HG02763 (cell line): ENCODE data around the gene NFKBIE.
"Not testable (repeated sequence)": the region's sequence is repeated elsewhere in the genome, so short reads cannot be mapped to it uniquely, and the experiment has no call there.

Source experiments
- ATAC-seq: cut with Tn5 transposase; IDR thresholded peaks from one replicate; pipeline ENCODE4 v1.9.1; 2021; ENCODE audit warnings: mild to moderate bottlenecking, moderate library complexity; ENCODE audit not compliant: unreplicated experiment

The NFKBIE gene

GRCh38 chr6:44247338-44248302 is 17.7 kb downstream of the NFKBIE start:
- ATAC-seq = peak; percentile 33

- ATAC-seq = peak; percentile 56
Measured at GRCh38 chr6:44246663-44247337, 18.6 kb downstream of the NFKBIE start, which contains the start of gene HSP90AB1. HSP90AB1 (plus strand) TSS chr6:44247101; CDS start chr6:44248630, 1,529 bp downstream.

GRCh38 chr6:44245912-44246662 is 19.3 kb downstream of the NFKBIE start:
- ATAC-seq = peak; percentile 52

- ATAC-seq = no peak
Measured at GRCh38 chr6:44245391-44245911, 19.9 kb downstream of the NFKBIE start.

GRCh38 chr6:44243345-44243744 is 22.0 kb downstream of the NFKBIE start:
- no peak for ATAC-seq

- ATAC-seq = no peak
Measured at GRCh38 chr6:44238687-44239350, 26.5 kb downstream of the NFKBIE start.

- peak; percentile 82 for ATAC-seq
Measured at GRCh38 chr6:44237813-44238433, 27.4 kb downstream of the NFKBIE start.

- peak; percentile 59 for ATAC-seq
Measured at GRCh38 chr6:44237021-44237812, 28.1 kb downstream of the NFKBIE start.

GRCh38 chr6:44235891-44236516 is 29.3 kb downstream of the NFKBIE start:
- no peak for ATAC-seq

GRCh38 chr6:44235269-44235668 is 30.1 kb downstream of the NFKBIE start:
- ATAC-seq = no peak

- ATAC-seq = no peak
Measured at GRCh38 chr6:44234101-44235025, 31.0 kb downstream of the NFKBIE start.

GRCh38 chr6:44233567-44234100 is 31.7 kb downstream of the NFKBIE start:
- no peak for ATAC-seq

- ATAC-seq = no peak
Measured at GRCh38 chr6:44232676-44233566, 32.4 kb downstream of the NFKBIE start.

- not testable (repeated sequence) for ATAC-seq
Measured at GRCh38 chr6:44231426-44231825, 33.9 kb downstream of the NFKBIE start.

- ATAC-seq = no peak
Measured at GRCh38 chr6:44230034-44230675, 35.2 kb downstream of the NFKBIE start.
